BE2C (cell line): ENCODE results near the gene DDX31.
A peak's percentile ranks its signal among the peaks of the same experiment; 100 is the strongest.

ENCODE experiments used
- DNase-seq: peaks from one replicate; pipeline ENCODE4 v3.0.0-alpha.2; 2020
- H3K27me3 ChIP-seq: fragments of 250-450 bp; sonication (Bioruptor Pico); 2 replicates; pipeline ENCODE4 v1.5.1; 2020; ENCODE audit warnings: mild to moderate bottlenecking
- H3K36me3 ChIP-seq: fragments of 250-450 bp; sonication (Bioruptor Pico); 2 replicates; pipeline ENCODE4 v1.5.1; 2020; ENCODE audit warnings: mild to moderate bottlenecking
- H3K4me1 ChIP-seq: fragments of 250-450 bp; sonication (Bioruptor Pico); 2 replicates; pipeline ENCODE4 v1.5.1; 2020
- H3K4me3 ChIP-seq: 2 replicates; pipeline ENCODE4 v1.5.1; 2011; ENCODE audit warnings: low read depth, low read length
- H3K9me3 ChIP-seq: fragments of 250-450 bp; sonication (Bioruptor Pico); 2 replicates; pipeline ENCODE4 v1.5.1; 2020
- TF ChIP-seq, protein P1 (sequence below): IDR thresholded peaks from 2 replicates; pipeline ENCODE4 v1.5.1; 2012; ENCODE audit warnings: mild to moderate bottlenecking, low read depth, low read length

DDX31 gene

DNA sequence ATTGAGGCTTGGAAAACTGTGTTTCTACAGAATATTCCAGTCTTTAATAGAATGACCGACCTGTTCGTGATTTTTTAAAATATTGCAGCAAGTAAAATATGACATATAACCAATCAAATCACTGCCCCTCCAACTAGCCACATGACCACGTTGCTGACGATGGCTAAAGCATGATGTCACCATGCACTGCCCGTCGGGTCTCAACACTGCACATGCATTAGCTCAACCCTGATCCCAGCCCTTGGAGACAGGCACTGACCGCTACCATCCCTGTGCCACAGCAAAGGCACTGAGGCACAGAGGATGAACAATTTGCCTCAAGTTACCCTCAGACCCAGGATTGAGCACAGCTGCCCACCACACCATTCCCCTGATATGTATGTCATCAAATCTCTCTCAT is 13.5 kb downstream of the DDX31 start:
- no peaks in the 10 kb centered on the region for H3K27me3 ChIP-seq
- TF ChIP-seq, protein P1, sequence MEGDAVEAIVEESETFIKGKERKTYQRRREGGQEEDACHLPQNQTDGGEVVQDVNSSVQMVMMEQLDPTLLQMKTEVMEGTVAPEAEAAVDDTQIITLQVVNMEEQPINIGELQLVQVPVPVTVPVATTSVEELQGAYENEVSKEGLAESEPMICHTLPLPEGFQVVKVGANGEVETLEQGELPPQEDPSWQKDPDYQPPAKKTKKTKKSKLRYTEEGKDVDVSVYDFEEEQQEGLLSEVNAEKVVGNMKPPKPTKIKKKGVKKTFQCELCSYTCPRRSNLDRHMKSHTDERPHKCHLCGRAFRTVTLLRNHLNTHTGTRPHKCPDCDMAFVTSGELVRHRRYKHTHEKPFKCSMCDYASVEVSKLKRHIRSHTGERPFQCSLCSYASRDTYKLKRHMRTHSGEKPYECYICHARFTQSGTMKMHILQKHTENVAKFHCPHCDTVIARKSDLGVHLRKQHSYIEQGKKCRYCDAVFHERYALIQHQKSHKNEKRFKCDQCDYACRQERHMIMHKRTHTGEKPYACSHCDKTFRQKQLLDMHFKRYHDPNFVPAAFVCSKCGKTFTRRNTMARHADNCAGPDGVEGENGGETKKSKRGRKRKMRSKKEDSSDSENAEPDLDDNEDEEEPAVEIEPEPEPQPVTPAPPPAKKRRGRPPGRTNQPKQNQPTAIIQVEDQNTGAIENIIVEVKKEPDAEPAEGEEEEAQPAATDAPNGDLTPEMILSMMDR, result no peak
- no peaks in the 10 kb centered on the region for H3K9me3 ChIP-seq
- H3K36me3 ChIP-seq, result peaks cover 66% of the 10 kb centered on the region
- DNase-seq, result no peak
- H3K4me3 ChIP-seq, result no peak overlapping the region
- H3K4me1 ChIP-seq, result no peaks in the 10 kb centered on the region; the same call in 1 of the 2 replicates

DNA sequence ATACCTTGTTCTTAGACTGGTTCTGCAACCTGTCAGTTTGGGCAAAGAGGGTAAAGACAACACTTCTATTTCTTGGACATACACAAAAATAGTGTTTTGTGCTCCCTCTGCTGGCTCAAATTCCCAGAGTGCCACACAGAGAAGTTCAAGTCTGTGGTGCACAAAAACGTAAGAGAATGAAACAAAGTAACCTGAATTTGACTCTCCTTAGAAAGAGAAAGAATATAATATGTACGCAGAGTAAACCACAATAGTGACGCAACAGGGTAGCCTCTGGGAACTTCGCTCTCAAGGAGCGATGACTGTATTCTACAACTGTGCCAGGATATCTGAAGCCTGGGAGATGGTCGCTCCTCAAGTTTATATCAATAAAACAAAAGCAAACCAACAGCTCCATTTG is 18.5 kb downstream of the DDX31 start:
- H3K36me3 ChIP-seq, result peaks cover 73% of the 10 kb centered on the region
- peak; percentile 28 for DNase-seq

DNA sequence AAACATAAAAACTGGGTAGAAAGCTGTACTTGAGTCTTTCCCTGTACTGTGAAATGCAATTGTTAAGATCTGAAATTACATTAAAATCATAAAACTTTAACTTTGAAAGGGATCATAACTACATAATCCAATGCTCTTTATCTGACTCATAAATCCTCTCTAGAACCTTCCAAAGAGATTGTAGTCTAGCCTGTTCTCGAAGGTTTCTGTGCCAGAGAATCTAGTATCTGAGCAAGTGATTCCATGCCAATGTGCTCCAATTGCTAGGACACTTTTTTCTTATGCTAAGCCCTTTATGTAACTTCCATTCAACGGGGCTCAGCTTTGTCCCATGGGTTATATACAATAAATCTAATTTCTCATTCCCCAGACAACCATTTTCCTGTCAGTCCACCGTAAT is 21.1 kb downstream of the DDX31 start:
- Histone ChIP-seq H3K4me3 (no peak overlapping the region), H3K9me3 (no peaks in the 10 kb centered on the region), H3K4me1 (no peaks in the 10 kb centered on the region; the same call in 1 of the 2 replicates), H3K27me3 (no peaks in the 10 kb centered on the region), H3K36me3 (peaks cover 86% of the 10 kb centered on the region)
- TF ChIP-seq, protein P1, result no peak
- no peak for DNase-seq

More for the DNA sequence above, 18.5 kb downstream of the DDX31 start:
- H3K27me3 ChIP-seq, result no peaks in the 10 kb centered on the region
- no peaks in the 10 kb centered on the region; the same call in 1 of the 2 replicates for H3K4me1 ChIP-seq
- H3K4me3 ChIP-seq, result no peak overlapping the region
- TF ChIP-seq, protein P1, result peak; percentile 66
- no peaks in the 10 kb centered on the region for H3K9me3 ChIP-seq

DNA sequence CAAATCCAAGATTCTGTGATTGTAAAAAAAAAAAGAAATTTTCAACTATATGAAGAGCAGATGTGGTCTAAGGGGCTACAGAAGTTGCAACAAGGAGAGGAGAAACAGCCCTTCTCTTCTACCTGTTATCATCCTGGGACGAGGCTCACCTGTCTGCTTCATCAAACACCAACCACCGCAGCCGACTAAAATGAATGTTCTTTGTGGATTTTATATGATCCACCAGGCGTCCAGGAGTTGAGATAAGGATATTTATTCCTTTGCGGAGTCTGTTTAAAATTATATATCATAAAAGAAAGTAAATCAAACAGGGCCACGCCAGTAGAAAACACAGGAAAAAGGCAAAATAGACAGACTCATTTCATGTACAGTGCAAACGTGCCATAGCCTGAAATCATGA is 21.5 kb downstream of the DDX31 start:
- H3K36me3 ChIP-seq, result peaks cover 90% of the 10 kb centered on the region
- no peak overlapping the region for H3K4me3 ChIP-seq
- TF ChIP-seq, protein P1, result no peak
- no peaks in the 10 kb centered on the region for H3K27me3 ChIP-seq
- H3K4me1 ChIP-seq, result no peaks in the 10 kb centered on the region; the same call in 1 of the 2 replicates
- no peaks in the 10 kb centered on the region for H3K9me3 ChIP-seq
- DNase-seq, result no peak

DNA sequence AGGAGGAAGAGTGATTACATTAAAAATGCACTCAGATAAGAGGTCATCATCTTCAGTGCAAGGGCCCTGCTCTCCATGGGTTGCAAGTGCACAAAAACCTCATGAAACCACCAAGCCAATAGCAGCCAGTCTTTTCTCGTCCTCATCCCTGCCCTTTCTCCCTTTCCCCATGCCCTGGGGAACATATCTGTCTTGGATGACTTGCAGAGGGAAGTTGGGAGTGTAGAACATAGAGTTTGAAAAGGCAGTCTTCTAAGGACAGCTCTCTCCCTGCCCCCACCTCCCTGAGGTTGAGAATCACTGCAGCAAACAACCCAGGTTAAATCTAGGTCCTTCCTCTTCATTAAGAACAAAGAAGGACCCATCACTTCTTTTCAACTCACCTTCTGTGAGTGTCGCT is 22.0 kb downstream of the DDX31 start:
- DNase-seq, result no peak
- Histone ChIP-seq H3K4me3 (no peak overlapping the region), H3K9me3 (no peaks in the 10 kb centered on the region), H3K4me1 (no peaks in the 10 kb centered on the region; the same call in 1 of the 2 replicates), H3K36me3 (peaks cover 95% of the 10 kb centered on the region), H3K27me3 (no peaks in the 10 kb centered on the region)
- TF ChIP-seq, protein P1, result no peak

DNA sequence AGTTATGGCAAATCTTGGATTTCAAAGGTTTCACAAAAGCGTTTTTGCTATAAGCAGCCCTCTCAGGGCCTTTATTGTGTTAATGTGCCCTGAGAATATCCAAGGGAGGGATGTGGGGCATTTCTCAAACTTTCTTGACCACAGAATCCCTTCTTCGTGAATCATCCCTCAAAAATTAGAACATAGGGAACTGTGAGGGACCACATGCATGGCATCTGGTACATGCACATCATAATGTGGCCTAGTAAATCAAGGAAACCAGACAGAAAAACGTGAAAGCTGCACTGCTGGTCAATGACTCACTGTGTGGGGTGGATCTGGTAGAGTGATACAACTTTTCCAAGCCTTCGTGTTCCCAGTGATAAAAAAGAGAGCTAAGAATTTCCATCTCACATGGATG is 22.4 kb downstream of the DDX31 start:
- H3K4me1 ChIP-seq, result no peaks in the 10 kb centered on the region
- DNase-seq, result no peak
- H3K9me3 ChIP-seq, result no peaks in the 10 kb centered on the region
- H3K4me3 ChIP-seq, result no peak overlapping the region
- H3K36me3 ChIP-seq, result peaks cover 92% of the 10 kb centered on the region
- TF ChIP-seq, protein P1, result no peak
- no peaks in the 10 kb centered on the region for H3K27me3 ChIP-seq
